GM21717 (cell line): Measurements from ENCODE around the gene FUT7.

Source experiments
- ATAC-seq: cut with Tn5 transposase; IDR thresholded peaks from one replicate; pipeline ENCODE4 v1.9.1; 2021; ENCODE audit warnings: mild to moderate bottlenecking, moderate library complexity; ENCODE audit not compliant: unreplicated experiment

FUT7 gene

DNA sequence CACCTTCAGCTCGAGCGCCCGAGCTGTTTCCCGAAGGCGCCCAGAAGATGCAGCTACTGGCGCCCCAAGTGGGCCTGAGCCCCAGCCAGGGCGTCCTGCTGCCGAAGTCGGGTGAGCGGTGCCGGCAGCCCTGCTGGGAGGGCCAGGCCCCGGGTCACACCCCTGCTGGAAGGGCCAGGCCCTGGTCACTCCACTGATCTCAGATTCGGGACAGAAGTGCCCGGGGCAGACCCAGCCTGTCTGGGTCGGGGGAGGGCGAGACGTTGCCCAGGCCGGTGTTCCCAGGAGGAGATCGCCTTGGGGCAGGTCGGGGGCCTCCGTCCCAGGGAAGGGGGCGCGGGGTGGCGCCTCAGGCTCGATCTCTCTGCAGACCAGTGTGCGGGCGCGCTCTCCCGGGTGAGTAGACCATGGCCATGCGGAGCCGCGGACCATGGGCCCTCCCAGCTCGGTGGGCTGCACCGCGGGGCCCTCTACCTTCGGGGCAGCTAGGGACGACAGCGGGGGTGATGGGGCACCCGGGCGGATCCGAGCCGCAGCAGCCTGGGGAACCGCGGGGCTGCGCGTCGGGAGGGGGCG, 46.8 kb downstream of the FUT7 start:
- ATAC-seq = no peak

- no peak for ATAC-seq
Measured at GRCh38 chr9:136984464-136985026, 47.3 kb downstream of the FUT7 start.

DNA sequence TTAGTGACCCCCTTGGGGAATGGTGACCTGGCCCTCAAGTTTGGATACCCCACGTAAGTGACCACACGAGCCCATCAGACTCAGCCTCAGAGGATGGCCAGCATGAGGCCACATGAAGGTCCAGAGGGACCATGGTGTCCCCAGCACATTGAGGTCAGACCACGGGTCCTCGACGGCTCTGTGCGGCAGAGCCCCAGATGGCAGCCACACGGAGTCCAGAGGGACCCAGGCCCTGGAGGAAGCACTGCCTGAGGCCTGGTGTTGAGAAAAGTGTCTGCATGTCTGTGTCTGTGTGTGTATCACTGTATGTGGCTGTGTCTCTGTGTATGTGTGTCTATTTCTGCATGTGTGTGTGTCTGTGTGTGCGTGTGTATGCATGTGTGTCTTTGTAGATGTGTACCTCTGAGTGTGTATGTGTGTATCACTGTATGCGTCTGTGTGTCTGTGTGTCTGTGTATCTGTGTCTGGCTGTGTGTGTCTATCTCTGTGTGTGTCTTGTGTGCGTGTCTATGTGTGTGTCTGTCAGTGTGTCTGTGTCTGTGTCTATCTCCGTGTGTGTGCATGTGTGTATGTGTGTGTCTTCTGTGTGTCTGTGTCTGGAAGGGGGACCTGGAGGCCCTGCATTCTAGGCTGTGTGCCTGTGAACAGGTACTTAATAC, 48.1 kb downstream of the FUT7 start:
- ATAC-seq = no peak

GRCh38 chr9:136983167-136983566, 48.7 kb downstream of the FUT7 start:
- ATAC-seq = no peak

GRCh38 chr9:136982232-136983051, 49.4 kb downstream of the FUT7 start, which contains the start of gene LCNL1:
Gene LCNL1 (plus strand): TSS chr9:136982993. CDS start chr9:136983587, 594 bp downstream.
- ATAC-seq = no peak

GRCh38 chr9:136981588-136982231, 50.2 kb downstream of the FUT7 start:
- no peak for ATAC-seq

GRCh38 chr9:136980669-136981478, 51.0 kb downstream of the FUT7 start:
- no peak for ATAC-seq
